ENCODE results near the gene BIRC5.
"Not testable (repeated sequence)": the region's sequence is repeated elsewhere in the genome, so short reads cannot be mapped to it uniquely, and the experiment has no call there.

Gene BIRC5

DNA sequence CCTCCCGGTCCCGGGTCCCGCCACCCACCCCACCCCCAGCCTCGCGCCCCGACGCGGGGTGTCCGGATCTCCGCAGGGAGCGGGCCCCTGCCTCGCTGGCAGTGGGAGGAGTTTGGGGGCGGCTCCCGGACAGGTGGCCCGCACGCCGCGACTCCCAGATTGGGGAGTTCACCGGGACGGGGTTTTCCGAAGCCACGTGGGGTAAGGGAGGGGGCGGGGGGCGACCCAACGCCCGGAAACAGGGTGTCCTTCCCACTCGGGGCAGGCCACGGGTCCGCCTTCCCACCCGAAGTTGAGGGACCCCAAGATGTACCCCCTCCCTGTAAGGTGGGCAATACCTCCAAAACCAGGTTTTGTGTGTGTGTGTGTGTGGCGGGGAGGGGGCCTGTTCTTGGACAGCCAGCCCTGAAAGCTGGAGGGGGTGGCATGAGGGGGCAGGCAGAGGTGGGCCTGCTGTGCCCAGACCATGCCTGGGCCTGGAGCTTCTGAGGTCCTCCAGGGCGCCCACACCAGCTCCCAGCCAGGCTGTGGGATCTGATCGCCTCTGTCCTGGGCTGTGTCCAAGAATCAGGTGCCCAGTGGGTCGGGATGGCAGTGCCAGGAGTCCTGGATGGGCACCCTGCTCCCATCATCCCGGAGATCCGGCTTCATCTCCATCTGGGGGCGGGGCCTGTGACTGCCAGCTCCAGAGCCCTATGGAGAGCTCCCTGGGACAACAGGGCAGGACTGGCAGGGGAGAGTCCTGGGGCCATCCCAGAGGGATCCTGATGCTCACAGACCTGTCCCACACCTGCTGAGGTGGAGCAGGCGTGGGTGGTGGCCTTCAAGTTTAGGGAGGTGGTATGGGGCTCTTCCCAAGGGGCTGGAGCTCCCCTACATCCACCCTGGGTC is 44.9 kb upstream of the BIRC5 start:
- no peak for TF ChIP-seq CTCF (IDR thresholded peaks at IDR 0.05)
- H3K4me3 ChIP-seq = peak overlapping the region; percentile 80 to 96
- no peaks in the 10 kb centered on the region for H3K27me3 ChIP-seq
- peak overlapping the region; percentile 92 to 94 for H3K27ac ChIP-seq
- intact Hi-C loops (cut with DNase I; ENCODE audit: low total_unique reads) = no loop called here
- H3K36me3 ChIP-seq = peaks cover 5 to 30% (median 8%) of the 10 kb centered on the region in 3 donors
- H3K4me1 ChIP-seq = peaks cover 0 to 48% (median 34%) of the 10 kb centered on the region in 4 donors
- DNase-seq = peak; percentile 61 to 87
- no peaks in the 10 kb centered on the region for H3K9me3 ChIP-seq

DNA sequence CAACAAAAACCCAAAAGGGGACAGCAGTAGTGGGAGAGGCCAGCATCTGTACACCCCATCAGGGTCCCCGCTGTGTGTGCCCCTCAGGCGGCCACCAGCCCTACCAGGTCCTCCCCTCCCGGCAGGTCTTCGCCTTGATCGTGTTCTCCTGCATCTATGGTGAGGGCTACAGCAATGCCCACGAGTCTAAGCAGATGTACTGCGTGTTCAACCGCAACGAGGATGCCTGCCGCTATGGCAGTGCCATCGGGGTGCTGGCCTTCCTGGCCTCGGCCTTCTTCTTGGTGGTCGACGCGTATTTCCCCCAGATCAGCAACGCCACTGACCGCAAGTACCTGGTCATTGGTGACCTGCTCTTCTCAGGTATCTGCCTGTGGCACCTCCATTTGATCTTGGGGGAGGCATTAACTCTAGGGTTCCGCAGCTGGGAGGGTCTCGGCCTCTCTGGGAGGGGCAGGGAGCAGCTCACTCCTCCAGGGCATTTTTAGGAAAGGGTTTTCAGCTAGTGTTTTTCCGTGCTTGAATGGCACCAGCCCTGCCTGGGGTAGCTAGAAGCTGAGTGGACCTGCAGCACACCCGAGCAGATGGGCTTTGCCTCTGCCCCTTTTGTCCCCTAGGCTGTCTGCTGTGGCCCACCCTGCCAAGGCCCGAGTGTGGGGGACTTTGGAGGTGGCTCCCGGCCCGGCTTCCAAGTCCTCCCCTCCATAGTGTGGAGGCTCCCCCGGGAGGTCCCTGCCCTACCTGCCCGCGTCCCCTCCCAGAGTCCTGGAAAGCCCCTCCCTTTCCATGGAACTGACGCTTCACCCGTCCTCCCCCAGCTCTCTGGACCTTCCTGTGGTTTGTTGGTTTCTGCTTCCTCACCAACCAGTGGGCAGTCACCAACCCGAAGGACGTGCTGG is 43.1 kb upstream of the BIRC5 start:
- no peaks in the 10 kb centered on the region for H3K9me3 ChIP-seq
- H3K4me1 ChIP-seq = peaks cover 11 to 66% (median 50%) of the 10 kb centered on the region in 4 donors
- no peak overlapping the region for H3K4me3 ChIP-seq
- DNase-seq = no peak
- intact Hi-C loops (cut with DNase I; ENCODE audit: low total_unique reads) = no loop called here
- no peak for TF ChIP-seq CTCF (IDR thresholded peaks at IDR 0.05)
- no peaks in the 10 kb centered on the region for H3K27me3 ChIP-seq
- H3K27ac ChIP-seq = peak overlapping the region in 1 of 2 donors; percentile 73
- H3K36me3 ChIP-seq = peaks cover 5 to 30% (median 8%) of the 10 kb centered on the region in 3 donors

GRCh38 chr17:78171591-78172248 is 42.3 kb upstream of the BIRC5 start:
- H3K9me3 ChIP-seq; intact Hi-C loops (cut with DNase I; ENCODE audit: low total_unique reads); H3K27me3 ChIP-seq; H3K4me3 ChIP-seq; DNase-seq: not testable (repeated sequence)
- H3K27ac ChIP-seq = peak overlapping the region; percentile 71 to 73
- peaks cover 11 to 73% (median 57%) of the 10 kb centered on the region in 4 donors for H3K4me1 ChIP-seq
- peaks cover 5 to 30% (median 8%) of the 10 kb centered on the region in 3 donors for H3K36me3 ChIP-seq

DNA sequence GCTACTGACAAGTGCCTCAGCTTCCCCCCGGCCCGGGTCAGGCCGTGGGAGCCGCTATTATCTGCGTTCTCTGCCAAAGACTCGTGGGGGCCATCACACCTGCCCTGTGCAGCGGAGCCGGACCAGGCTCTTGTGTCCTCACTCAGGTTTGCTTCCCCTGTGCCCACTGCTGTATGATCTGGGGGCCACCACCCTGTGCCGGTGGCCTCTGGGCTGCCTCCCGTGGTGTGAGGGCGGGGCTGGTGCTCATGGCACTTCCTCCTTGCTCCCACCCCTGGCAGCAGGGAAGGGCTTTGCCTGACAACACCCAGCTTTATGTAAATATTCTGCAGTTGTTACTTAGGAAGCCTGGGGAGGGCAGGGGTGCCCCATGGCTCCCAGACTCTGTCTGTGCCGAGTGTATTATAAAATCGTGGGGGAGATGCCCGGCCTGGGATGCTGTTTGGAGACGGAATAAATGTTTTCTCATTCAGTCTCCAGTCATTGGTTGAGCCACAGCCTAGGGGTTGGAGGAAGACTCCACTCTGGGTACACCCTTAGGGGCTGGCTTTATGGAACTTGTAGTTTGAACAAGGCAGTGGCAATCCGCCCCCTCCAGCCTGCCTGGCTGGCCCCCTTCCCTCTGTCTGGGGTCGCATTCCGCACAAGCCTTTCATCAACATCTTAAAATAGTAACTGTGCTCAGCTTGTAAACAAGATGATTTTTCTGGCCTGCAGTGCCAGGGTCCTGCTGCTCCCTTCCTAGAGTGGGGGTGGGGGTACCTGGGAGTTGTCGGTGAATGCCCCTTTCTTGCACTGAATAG is 41.6 kb upstream of the BIRC5 start:
- peak overlapping the region; percentile 71 to 73 for H3K27ac ChIP-seq
- TF ChIP-seq CTCF (IDR thresholded peaks at IDR 0.05) = no peak
- peaks cover 11 to 77% (median 61%) of the 10 kb centered on the region in 4 donors for H3K4me1 ChIP-seq
- no peak overlapping the region for H3K4me3 ChIP-seq
- no peaks in the 10 kb centered on the region for H3K9me3 ChIP-seq
- peak; percentile 63 to 80 for DNase-seq
- H3K36me3 ChIP-seq = peaks cover 5 to 30% (median 8%) of the 10 kb centered on the region in 3 donors
- intact Hi-C loops (cut with DNase I; ENCODE audit: low total_unique reads) = no loop called here
- H3K27me3 ChIP-seq = no peaks in the 10 kb centered on the region

DNA sequence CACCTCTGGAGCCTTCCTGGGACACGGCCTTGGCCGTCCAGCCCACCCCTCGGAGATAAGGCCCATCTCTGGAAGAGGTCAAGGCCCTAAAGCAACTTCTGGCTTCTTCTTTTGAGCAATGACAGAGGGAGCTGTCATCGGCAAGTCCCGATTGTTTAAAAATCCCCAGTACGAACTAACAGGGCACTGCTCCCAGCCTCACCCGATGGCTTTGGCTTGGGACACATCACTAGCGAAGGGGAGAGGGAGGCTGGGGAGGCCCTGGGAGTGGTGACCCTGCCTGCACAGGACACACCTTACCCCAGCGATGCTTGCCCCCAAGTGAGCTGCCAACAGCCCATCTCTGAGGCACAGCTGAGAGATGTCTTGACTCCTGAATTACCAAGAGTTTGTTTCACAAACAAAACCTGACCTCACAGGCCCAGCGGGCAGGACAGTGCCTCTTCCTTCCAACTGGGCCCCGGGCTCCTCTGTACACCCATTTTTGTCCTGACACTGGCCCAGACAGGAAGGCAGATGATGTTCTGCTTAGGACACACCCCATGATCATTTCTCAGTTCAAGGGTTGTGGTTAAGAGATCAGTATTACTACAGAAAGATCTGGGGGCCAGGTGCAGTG is 40.8 kb upstream of the BIRC5 start:
- no peak for DNase-seq
- TF ChIP-seq CTCF (IDR thresholded peaks at IDR 0.05) = no peak
- Histone ChIP-seq H3K36me3 (peaks cover 5 to 30% (median 8%) of the 10 kb centered on the region in 3 donors), H3K27ac (peak overlapping the region; percentile 71 to 73), H3K4me3 (no peak overlapping the region), H3K9me3 (no peaks in the 10 kb centered on the region), H3K4me1 (peaks cover 11 to 73% (median 58%) of the 10 kb centered on the region in 4 donors), H3K27me3 (no peaks in the 10 kb centered on the region)
- intact Hi-C loops (cut with DNase I; ENCODE audit: low total_unique reads) = no loop called here
